ENCODE results near the gene RABGGTB. TPM values are rescaled to one million over a fixed set of nuclear protein-coding genes. Genes with fewer than 3 reads are reported as not detected.
"Not testable (repeated sequence)": the region's sequence is repeated elsewhere in the genome, so short reads cannot be mapped to it uniquely, and the experiment has no call there.

RABGGTB gene
- total RNA-seq, 1 donor from 2014 or later, result 82.5 TPM

DNA sequence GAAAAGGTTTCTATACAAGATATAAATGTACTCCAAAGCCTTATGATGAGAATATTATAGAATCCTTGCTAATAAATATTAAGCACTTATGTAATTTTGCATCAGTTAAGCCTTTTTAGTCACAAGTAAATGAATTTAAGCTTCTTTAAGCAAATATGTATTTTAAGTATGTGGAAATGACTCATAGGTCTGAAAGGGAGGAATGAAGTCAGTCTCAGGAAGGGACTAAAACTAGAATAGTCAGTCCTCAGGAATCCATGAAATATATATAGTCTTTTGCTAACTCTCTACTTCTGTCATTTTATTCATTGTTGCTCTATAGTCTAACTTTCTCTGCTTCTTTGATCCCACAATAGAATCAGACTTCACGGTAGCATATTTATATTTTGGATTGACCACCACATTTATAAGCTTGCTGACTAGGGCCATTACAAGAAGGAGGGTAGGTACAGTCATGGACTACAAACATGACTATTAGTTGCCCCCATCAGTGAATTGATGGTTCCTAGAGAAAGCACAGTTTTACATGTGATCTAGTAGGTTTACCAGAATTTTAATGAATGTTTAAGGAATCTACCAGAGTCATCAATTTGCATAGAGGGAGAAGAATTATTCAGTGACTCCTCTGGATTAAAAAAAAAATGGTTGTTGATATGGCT is 20.2 kb upstream of the RABGGTB start:
- peaks cover 17% of the 10 kb centered on the region for H3K36me3 ChIP-seq
- no peaks in the 10 kb centered on the region for H3K9me3 ChIP-seq
- DNase-seq, result no peak
- no peaks in the 10 kb centered on the region for H3K27me3 ChIP-seq (ENCODE audit: low read depth)
- intact Hi-C loops (cut with DNase I), result no loop called here
- no peak for ATAC-seq
- H3K27ac ChIP-seq, result no peak overlapping the region
- no peak overlapping the region for H3K4me3 ChIP-seq
- TF ChIP-seq, protein P1, sequence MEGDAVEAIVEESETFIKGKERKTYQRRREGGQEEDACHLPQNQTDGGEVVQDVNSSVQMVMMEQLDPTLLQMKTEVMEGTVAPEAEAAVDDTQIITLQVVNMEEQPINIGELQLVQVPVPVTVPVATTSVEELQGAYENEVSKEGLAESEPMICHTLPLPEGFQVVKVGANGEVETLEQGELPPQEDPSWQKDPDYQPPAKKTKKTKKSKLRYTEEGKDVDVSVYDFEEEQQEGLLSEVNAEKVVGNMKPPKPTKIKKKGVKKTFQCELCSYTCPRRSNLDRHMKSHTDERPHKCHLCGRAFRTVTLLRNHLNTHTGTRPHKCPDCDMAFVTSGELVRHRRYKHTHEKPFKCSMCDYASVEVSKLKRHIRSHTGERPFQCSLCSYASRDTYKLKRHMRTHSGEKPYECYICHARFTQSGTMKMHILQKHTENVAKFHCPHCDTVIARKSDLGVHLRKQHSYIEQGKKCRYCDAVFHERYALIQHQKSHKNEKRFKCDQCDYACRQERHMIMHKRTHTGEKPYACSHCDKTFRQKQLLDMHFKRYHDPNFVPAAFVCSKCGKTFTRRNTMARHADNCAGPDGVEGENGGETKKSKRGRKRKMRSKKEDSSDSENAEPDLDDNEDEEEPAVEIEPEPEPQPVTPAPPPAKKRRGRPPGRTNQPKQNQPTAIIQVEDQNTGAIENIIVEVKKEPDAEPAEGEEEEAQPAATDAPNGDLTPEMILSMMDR (IDR thresholded peaks at IDR 0.05), result no peak
- no peaks in the 10 kb centered on the region for H3K4me1 ChIP-seq

DNA sequence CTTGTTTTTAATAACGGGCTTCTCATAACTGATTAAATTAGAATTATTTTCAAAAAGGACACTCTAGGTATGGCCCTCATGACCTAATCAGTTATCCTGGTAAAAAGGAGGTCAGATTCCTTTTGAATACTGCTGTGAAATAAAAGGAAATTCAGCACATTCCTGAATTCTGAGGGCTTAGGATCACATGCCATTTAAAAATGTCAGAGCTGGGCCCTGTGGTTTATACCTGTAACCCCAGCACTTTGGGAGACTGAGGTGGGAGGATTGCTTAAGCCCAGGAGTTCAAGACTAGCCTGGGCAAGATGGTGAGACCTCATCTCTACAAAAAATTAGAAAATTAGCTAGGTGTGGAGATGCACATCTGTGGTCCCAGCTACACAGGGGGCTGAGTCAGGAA is 18.0 kb upstream of the RABGGTB start:
- TF ChIP-seq, protein P1 (IDR thresholded peaks at IDR 0.05), result no peak
- ATAC-seq, result no peak
- Histone ChIP-seq H3K27me3 (ENCODE audit: low read depth) (no peaks in the 10 kb centered on the region), H3K4me3 (no peak overlapping the region), H3K27ac (no peak overlapping the region), H3K4me1 (no peaks in the 10 kb centered on the region), H3K36me3 (no peaks in the 10 kb centered on the region), H3K9me3 (no peaks in the 10 kb centered on the region)
- DNase-seq, result no peak
- intact Hi-C loops (cut with DNase I), result no loop called here

DNA sequence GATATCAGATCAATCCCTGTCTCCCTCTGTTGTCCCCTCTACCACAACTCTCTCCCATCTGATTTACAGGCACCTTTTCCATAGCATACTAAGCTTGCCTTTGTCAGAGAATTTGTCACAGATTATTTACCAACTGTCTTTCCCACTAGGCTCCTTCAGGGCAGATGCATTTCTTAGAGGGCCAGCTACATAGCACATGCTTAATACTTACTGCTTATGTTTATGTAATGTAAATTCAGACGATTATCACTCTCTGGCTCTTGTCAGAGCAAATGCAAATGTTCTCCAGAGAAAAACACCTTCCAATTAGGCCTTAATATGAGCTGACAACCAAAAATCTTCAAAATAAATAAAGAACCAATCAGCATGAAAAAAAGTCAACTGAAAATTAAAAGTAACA is 15.3 kb upstream of the RABGGTB start:
- H3K9me3 ChIP-seq, result no peaks in the 10 kb centered on the region
- no peak overlapping the region for H3K27ac ChIP-seq
- DNase-seq (no peak), ATAC-seq (no peak)
- TF ChIP-seq, protein P1 (IDR thresholded peaks at IDR 0.05), result no peak
- intact Hi-C loops (cut with DNase I), result no loop called here
- no peaks in the 10 kb centered on the region for H3K4me1 ChIP-seq
- no peak overlapping the region for H3K4me3 ChIP-seq
- no peaks in the 10 kb centered on the region for H3K27me3 ChIP-seq (ENCODE audit: low read depth)
- no peaks in the 10 kb centered on the region for H3K36me3 ChIP-seq

DNA sequence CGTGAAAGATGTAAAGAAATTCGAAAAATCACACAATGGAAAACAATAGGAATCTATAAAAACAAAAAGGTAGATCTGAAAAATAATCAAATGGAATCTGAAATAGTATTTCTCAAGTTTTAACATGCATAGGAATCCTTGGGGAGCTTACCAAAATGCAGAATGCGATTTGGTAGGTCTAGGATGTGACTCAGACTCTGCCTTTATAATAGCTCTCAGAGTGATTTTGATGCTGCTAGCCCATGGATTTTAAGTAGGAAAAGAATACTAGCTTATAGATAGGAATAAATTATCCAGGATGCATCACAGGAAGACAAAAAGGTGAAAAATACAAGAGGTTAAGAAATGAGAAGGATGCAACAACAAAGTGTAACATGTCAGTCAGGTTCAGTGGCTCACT is 14.1 kb upstream of the RABGGTB start:
- H3K36me3 ChIP-seq, result no peaks in the 10 kb centered on the region
- TF ChIP-seq, protein P1 (IDR thresholded peaks at IDR 0.05), result no peak
- no peaks in the 10 kb centered on the region for H3K9me3 ChIP-seq
- no peak overlapping the region for H3K27ac ChIP-seq
- H3K4me1 ChIP-seq, result no peaks in the 10 kb centered on the region
- no peak overlapping the region for H3K4me3 ChIP-seq
- H3K27me3 ChIP-seq (ENCODE audit: low read depth), result no peaks in the 10 kb centered on the region
- intact Hi-C loops (cut with DNase I), result no loop called here
- ATAC-seq, result no peak
- DNase-seq, result no peak

DNA sequence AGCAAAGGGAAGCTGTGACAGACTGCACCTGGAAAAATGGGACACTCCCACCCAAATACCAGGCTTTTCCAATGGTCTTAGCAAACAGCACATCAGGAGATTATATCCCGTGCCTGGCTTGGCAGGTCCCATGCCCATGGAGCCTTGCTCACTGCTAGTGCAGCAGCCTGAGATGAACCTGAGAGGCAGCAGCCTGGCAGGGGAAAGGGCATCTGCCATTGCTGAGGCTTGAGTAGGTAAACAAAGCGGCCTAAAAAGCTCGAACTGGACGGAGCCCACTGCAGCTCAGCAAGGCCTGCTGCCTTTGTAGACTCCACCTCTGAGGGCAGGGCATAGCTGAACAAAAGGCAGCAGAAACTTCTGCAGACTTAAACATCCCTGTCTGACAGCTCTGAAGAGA is 8.2 kb upstream of the RABGGTB start:
- H3K4me1 ChIP-seq; DNase-seq; H3K36me3 ChIP-seq; H3K27me3 ChIP-seq (ENCODE audit: low read depth); ATAC-seq; H3K4me3 ChIP-seq; H3K27ac ChIP-seq; intact Hi-C loops (cut with DNase I); H3K9me3 ChIP-seq: not testable (repeated sequence)

DNA sequence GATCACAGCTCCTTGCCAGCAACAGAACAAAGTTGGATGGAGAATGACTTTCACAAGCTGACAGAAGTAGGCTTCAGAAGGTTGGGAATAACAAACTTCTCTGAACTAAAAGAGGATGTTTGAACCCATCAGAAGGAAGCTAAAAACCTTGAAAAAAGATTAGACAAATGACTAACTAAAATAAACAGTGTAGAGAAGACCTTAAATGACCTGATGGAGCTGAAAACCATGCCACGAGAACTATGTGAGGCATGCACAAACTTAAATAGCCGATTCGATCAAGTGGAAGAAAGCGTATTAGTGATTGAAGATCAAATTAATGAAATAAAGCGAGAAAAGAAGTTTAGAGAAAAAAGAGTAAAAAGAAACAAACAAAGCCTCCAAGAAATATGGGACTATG is 7.4 kb upstream of the RABGGTB start:
- H3K4me3 ChIP-seq; H3K27ac ChIP-seq; H3K9me3 ChIP-seq; intact Hi-C loops (cut with DNase I); H3K4me1 ChIP-seq; H3K27me3 ChIP-seq (ENCODE audit: low read depth); ATAC-seq; DNase-seq; H3K36me3 ChIP-seq: not testable (repeated sequence)

DNA sequence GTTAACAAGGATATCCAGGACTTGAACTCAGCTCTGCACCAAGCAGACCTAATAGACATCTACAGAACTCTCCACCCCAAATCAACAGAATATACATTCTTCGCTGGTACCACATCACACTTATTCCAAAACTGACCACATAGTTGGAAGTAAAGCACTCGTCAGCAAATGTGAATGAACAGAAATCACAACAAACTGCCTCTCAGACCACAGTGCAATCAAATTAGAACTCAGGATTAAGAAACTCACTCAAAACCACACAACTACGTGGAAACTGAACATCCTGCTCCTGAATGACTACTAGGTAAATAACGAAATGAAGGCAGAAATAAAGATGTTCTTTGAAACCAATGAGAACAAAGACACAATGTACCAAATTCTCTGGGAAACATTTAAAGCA is 5.9 kb upstream of the RABGGTB start:
- DNase-seq; H3K4me3 ChIP-seq; H3K27ac ChIP-seq; H3K4me1 ChIP-seq; ATAC-seq; H3K36me3 ChIP-seq; intact Hi-C loops (cut with DNase I); H3K27me3 ChIP-seq (ENCODE audit: low read depth); H3K9me3 ChIP-seq: not testable (repeated sequence)

DNA sequence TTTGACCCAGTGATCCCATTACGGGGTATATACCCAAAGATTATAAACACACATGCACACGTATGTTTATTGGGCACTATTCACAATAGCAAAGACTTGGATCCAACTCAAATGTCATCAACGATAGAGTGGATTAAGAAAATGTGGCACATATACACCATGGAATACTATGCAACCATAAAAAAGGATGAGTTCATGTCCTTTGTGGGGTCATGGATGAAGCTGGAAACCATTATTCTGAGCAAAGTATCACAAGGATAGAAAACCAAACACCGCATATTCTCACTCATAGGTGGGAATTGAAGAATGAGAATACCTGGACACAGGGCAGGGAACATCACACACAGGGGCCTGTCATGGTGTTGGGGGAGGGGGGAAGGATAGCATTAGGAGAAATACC is 2.1 kb upstream of the RABGGTB start:
- DNase-seq; ATAC-seq; intact Hi-C loops (cut with DNase I); H3K27me3 ChIP-seq (ENCODE audit: low read depth); H3K27ac ChIP-seq; H3K36me3 ChIP-seq; H3K4me3 ChIP-seq; H3K9me3 ChIP-seq: not testable (repeated sequence)
- peaks cover 21% of the 10 kb centered on the region for H3K4me1 ChIP-seq
